ENCODE measurements around the gene CACNA1B.
"Not testable (repeated sequence)": the region's sequence is repeated elsewhere in the genome, so short reads cannot be mapped to it uniquely, and the experiment has no call there.

CACNA1B gene

DNA sequence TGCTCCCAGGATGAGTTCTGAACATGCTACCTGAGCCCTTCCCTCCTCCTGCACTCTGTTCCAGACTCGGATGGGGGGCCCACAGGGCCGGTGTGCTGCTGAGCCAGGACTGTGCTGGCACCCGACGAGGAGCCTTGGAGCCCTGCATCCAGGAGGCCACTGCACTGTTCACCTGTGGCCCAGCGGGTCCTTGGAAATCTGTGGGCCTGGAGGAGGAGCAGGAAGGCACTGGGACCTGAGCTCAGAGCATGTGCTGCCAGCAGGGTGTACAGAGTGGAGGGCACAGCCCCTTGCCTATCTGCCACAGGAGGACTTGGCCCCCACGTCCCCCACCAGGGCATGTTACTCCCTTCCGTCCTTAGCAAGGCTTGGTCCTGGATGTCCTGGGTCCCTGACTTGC, 265.9 kb downstream of the CACNA1B start:
- not testable (repeated sequence) for DNase-seq (ENCODE audit: low spot score)

DNA sequence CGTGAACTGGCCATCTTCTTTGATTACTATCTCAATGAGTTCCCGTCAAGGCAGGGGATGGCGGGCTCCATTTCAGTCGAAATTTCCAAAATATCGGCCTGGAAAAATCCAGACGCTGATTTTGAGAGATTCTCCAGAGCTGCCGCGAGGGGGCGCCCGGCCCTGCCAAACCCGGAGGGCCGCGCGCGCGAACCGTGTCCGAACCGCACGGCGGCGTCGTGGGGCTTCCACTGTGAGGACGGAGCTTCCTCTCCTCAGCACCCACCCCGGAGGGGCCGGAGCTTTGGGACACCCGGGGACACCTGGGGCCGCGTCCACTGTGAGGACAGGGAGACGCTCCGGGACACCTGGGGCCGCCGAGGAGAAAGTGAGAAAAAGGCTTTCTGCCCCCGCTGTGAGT, 270.0 kb downstream of the CACNA1B start:
- DNase-seq (ENCODE audit: low spot score): not testable (repeated sequence)

DNA sequence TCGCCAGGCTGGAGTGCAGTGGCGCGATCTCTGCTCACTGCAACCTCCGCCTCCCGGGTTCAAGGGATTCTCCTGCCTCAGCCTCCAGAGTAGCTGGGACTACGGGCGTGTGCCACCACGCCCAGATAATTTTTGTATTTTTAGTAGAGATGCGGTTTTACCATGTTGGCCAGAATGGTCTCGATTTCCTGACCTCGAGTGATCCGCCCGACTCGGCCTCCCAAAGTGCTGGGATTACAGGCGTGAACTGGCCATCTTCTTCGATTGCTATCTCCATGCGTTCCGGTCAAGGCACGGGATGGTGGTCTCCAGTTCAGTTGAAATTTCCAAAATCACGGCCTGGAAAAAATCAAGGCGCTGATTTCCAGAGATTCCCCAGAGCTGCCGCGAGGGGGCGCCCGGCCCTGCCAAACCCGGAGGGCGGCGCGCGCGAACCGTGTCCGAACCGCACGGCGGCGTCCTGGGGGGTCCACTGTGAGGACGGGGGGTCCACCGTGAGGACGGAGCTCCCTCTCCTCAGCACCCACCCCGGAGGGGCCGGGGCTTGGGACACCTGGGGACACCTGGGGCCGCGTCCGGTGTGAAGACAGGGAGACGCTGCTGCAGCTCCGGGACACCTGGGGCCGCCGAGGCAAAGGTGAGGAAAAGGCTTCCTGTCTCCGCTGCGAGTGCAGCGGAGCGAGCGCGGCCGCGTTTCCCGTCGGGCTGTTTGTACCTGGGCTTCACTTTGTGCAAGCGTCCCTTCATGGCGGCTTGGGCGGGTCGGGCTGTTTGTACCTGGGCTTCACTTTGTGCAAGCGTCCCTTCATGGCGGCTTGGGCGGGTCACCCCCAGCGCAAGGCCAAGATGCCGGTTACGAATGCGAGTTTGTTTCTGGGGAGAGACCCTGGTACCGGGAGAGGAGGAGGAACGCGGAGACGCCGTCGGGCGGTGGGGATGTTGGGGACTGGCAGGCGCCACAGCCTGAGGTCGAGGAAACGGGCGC, 272.4 kb downstream of the CACNA1B start:
- DNase-seq (ENCODE audit: low spot score): not testable (repeated sequence)

DNA sequence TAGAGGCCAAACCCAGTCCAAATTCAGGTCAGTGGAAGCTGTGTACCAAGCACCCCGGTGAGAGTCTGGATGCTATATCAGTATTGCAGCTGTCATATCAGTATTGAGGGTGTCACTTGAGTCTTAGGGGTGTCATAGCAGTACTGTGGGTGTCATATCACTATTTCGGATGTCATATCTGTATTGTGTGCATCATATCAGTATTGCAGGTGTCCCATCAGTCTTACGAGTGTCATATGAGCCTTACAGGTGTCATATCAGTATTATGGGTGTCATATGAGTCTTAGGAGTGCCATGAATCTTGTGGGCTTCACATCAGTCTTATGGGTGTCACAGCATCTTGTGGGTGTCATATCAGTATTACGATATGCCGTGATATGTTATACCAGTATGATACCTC, 278.2 kb downstream of the CACNA1B start:
- not testable (repeated sequence) for DNase-seq (ENCODE audit: low spot score)

DNA sequence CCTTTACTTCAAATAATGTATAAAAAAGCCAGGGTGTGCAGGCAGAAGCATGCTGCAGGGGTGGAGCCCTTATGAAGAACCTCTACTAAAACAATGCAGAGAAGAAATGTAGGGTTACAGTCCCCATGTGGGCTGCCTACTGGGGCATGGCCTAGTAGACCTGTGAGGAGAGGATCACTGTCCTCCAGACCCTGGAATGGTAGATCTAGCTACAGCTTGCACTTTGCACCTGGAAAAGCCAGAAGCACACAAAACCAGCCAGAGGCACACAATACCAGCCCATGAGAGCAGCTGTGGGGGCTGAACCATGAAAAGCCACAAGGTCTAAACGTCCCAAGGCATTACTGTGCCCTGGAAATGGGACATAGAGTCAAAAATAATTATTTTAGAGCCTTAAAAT, 289.2 kb downstream of the CACNA1B start:
- not testable (repeated sequence) for DNase-seq (ENCODE audit: low spot score)
